ENCODE data around the gene TULP1.

TULP1 gene

GRCh38 chr6:35496841-35497570 lies 15.7 kb downstream of the TULP1 start, which contains the start of gene TEAD3:
TEAD3 (minus strand) TSS chr6:35497079.
- DNase-seq (ENCODE audit: low read depth, low spot score) = no peak
- peak within 1 kb of the TSS; percentile 25; the same call in 1 of the 2 replicates for H3K27ac ChIP-seq

GRCh38 chr6:35496036-35496840 lies 16.5 kb downstream of the TULP1 start:
- no peak overlapping the region for H3K27ac ChIP-seq
- H3K9me3 ChIP-seq (ENCODE audit: low read depth, low read length) = no peaks in the 10 kb centered on the region
- H3K4me3 ChIP-seq = peak overlapping the region; percentile 78
- no peak for TF ChIP-seq POLR2AphosphoS5 (IDR thresholded peaks at IDR 0.05; ENCODE audit: borderline replicate concordance, low read depth, low read length)
- no peak for TF ChIP-seq FOXP2 (optimal IDR thresholded peaks at IDR 0.05; ENCODE audit: control extremely low read depth, extremely low read length, insufficient read depth)
- no peak for TF ChIP-seq EZH2 (IDR thresholded peaks at IDR 0.05)
- H3K36me3 ChIP-seq (ENCODE audit: insufficient read depth, low read length) = no peaks in the 10 kb centered on the region
- DNase-seq (ENCODE audit: low read depth, low spot score) = no peak
- H3K9ac ChIP-seq (ENCODE audit: insufficient read length) = peak overlapping the region; percentile 69

More at GRCh38 chr6:35496841-35497570, 15.7 kb downstream of the TULP1 start, which contains the start of gene TEAD3:
- Histone ChIP-seq H3K9me3 (ENCODE audit: low read depth, low read length) (no peaks in the 10 kb centered on the region), H3K36me3 (ENCODE audit: insufficient read depth, low read length) (no peaks in the 10 kb centered on the region), H3K9ac (ENCODE audit: insufficient read length) (peak within 1 kb of the TSS; percentile 84), H3K4me3 (peak within 1 kb of the TSS; percentile 92)
- TF ChIP-seq EZH2 (IDR thresholded peaks at IDR 0.05) (no peak), POLR2AphosphoS5 (IDR thresholded peaks at IDR 0.05; ENCODE audit: borderline replicate concordance, low read depth, low read length) (no peak), FOXP2 (optimal IDR thresholded peaks at IDR 0.05; ENCODE audit: control extremely low read depth, extremely low read length, insufficient read depth) (no peak)

- H3K36me3 ChIP-seq (ENCODE audit: insufficient read depth, low read length) = no peaks in the 10 kb centered on the region
- peak overlapping the region; percentile 78 for H3K4me3 ChIP-seq
- peak overlapping the region; percentile 69 for H3K9ac ChIP-seq (ENCODE audit: insufficient read length)
- DNase-seq (ENCODE audit: low read depth, low spot score) = no peak
- no peaks in the 10 kb centered on the region for H3K9me3 ChIP-seq (ENCODE audit: low read depth, low read length)
- H3K27ac ChIP-seq = no peak overlapping the region
- TF ChIP-seq FOXP2 (optimal IDR thresholded peaks at IDR 0.05; ENCODE audit: control extremely low read depth, extremely low read length, insufficient read depth) = no peak
Measured at GRCh38 chr6:35495258-35496035, 17.2 kb downstream of the TULP1 start.

- no peak for DNase-seq (ENCODE audit: low read depth, low spot score)
Measured at GRCh38 chr6:35494161-35494563, 18.5 kb downstream of the TULP1 start.

GRCh38 chr6:35493307-35493983 lies 19.3 kb downstream of the TULP1 start:
- no peak overlapping the region for H3K4me3 ChIP-seq
- no peaks in the 10 kb centered on the region for H3K36me3 ChIP-seq (ENCODE audit: insufficient read depth, low read length)
- TF ChIP-seq FOXP2 (optimal IDR thresholded peaks at IDR 0.05; ENCODE audit: control extremely low read depth, extremely low read length, insufficient read depth) (no peak), EZH2 (IDR thresholded peaks at IDR 0.05) (no peak), POLR2AphosphoS5 (IDR thresholded peaks at IDR 0.05; ENCODE audit: borderline replicate concordance, low read depth, low read length) (no peak)
- H3K9ac ChIP-seq (ENCODE audit: insufficient read length) = no peak overlapping the region
- no peaks in the 10 kb centered on the region for H3K9me3 ChIP-seq (ENCODE audit: low read depth, low read length)
- no peak for DNase-seq (ENCODE audit: low read depth, low spot score)
- no peak overlapping the region; the same call in 1 of the 2 replicates for H3K27ac ChIP-seq

More at GRCh38 chr6:35494161-35494563, 18.5 kb downstream of the TULP1 start:
- no peak for TF ChIP-seq POLR2AphosphoS5 (IDR thresholded peaks at IDR 0.05; ENCODE audit: borderline replicate concordance, low read depth, low read length)
- no peak for TF ChIP-seq EZH2 (IDR thresholded peaks at IDR 0.05)
- no peak for TF ChIP-seq FOXP2 (optimal IDR thresholded peaks at IDR 0.05; ENCODE audit: control extremely low read depth, extremely low read length, insufficient read depth)
- no peaks in the 10 kb centered on the region for H3K9me3 ChIP-seq (ENCODE audit: low read depth, low read length)
- no peak overlapping the region for H3K27ac ChIP-seq
- no peaks in the 10 kb centered on the region for H3K36me3 ChIP-seq (ENCODE audit: insufficient read depth, low read length)
- H3K4me3 ChIP-seq = no peak overlapping the region
- H3K9ac ChIP-seq (ENCODE audit: insufficient read length) = no peak overlapping the region

- DNase-seq (ENCODE audit: low read depth, low spot score) = no peak
- Histone ChIP-seq H3K9me3 (ENCODE audit: low read depth, low read length) (no peaks in the 10 kb centered on the region), H3K9ac (ENCODE audit: insufficient read length) (no peak overlapping the region), H3K36me3 (ENCODE audit: insufficient read depth, low read length) (no peaks in the 10 kb centered on the region), H3K27ac (peak overlapping the region; percentile 6; the same call in 1 of the 2 replicates), H3K4me3 (peak overlapping the region; percentile 71)
- TF ChIP-seq FOXP2 (optimal IDR thresholded peaks at IDR 0.05; ENCODE audit: control extremely low read depth, extremely low read length, insufficient read depth) = no peak
- no peak for TF ChIP-seq EZH2 (IDR thresholded peaks at IDR 0.05)
- TF ChIP-seq POLR2AphosphoS5 (IDR thresholded peaks at IDR 0.05; ENCODE audit: borderline replicate concordance, low read depth, low read length) = no peak
Measured at GRCh38 chr6:35492974-35493284, 19.8 kb downstream of the TULP1 start.

- Histone ChIP-seq H3K9me3 (ENCODE audit: low read depth, low read length) (no peaks in the 10 kb centered on the region), H3K27ac (peak overlapping the region; percentile 6; the same call in 1 of the 2 replicates), H3K36me3 (ENCODE audit: insufficient read depth, low read length) (no peaks in the 10 kb centered on the region), H3K9ac (ENCODE audit: insufficient read length) (peak overlapping the region; percentile 20), H3K4me3 (peak overlapping the region; percentile 71)
- DNase-seq (ENCODE audit: low read depth, low spot score) = peak; percentile 35
- TF ChIP-seq POLR2AphosphoS5 (IDR thresholded peaks at IDR 0.05; ENCODE audit: borderline replicate concordance, low read depth, low read length) (no peak), FOXP2 (optimal IDR thresholded peaks at IDR 0.05; ENCODE audit: control extremely low read depth, extremely low read length, insufficient read depth) (no peak), EZH2 (IDR thresholded peaks at IDR 0.05) (no peak)
Measured at GRCh38 chr6:35492258-35492973, 20.3 kb downstream of the TULP1 start.

Measured in SK-N-MC (cell line).